Loucy (cell line): Measurements from ENCODE around the gene RNF125.

Experiments
- CTCF ChIP-seq: fragments of 200-600 bp; sonication (generic); conservative IDR thresholded peaks from 2 replicates; pipeline ENCODE4 v1.5.1; 2014; ENCODE audit warnings: mild to moderate bottlenecking, antibody characterized with exemption, low read length
- EZH2phosphoT487 ChIP-seq: fragments of 200-600 bp; IDR thresholded peaks from 2 replicates; pipeline ENCODE4 v1.6.1; 2018; ENCODE audit warnings: antibody characterized with exemption, mild to moderate bottlenecking, moderate library complexity, borderline replicate concordance

- TF ChIP-seq CTCF (no peak), EZH2phosphoT487 (no peak)
These were observed 19.0 kb downstream of the RNF125 start for GRCh38 chr18:32037616-32038015.
